HepG2 (cell line): ENCODE data around the gene LY6G5B. TPM values are rescaled to one million over a fixed set of nuclear protein-coding genes. Genes with fewer than 3 reads are reported as not detected.

ENCODE experiments used
- ATAC-seq: fragments of 200-7000 bp; cut with Tn5 transposase; 3 replicates; pipeline ENCODE4 v1.9.1; 2020; ENCODE audit warnings: mild to moderate bottlenecking, moderate library complexity
- BruUV-seq: library from RNA; stranded (reverse); fragments of 400-500 nt; replicated peaks from 2 replicates; lab custom pipeline; 2021; lab: Mats Ljungman, UMichigan
- CTCF ChIA-PET: fragments of 300-600 bp; formaldehyde crosslinking; extraction: SDS; loops from one replicate; lab custom pipeline; 2021; ENCODE audit warnings: low total read pairs, inconsistent platforms, low intra/inter-chr PET ratio; lab: Yijun Ruan, JAX
- POLR2A ChIA-PET: fragments of 350-600 bp; sonication (Branson Sonifier 250); formaldehyde crosslinking; loops from one replicate; lab custom pipeline; 2020; ENCODE audit warnings: antibody characterized with exemption, inconsistent platforms; lab: Yijun Ruan, JAX
- DNase-seq: peaks from one replicate; pipeline ENCODE4 v3.0.0-alpha.2; 2015; ENCODE audit warnings: low spot score
- FAIRE-seq: peaks from 3 replicates; lab custom pipeline; 2011; peaks lifted over from hg19 to GRCh38; lab: Jason Lieb, UNC
- H2AFZ ChIP-seq: one replicate; pipeline ENCODE4 v1.6.1; 2011; ENCODE audit warnings: low read length, inconsistent platforms
- H3K27ac ChIP-seq: fragments of 300-600 bp; 3 replicates; pipeline ENCODE4 v1.8.0; 2011; ENCODE audit warnings: mixed run types, mild to moderate bottlenecking, mixed read lengths, low read length, inconsistent platforms; ENCODE audit not compliant: insufficient read depth; ENCODE audit errors: extremely low read length
- H3K27me3 ChIP-seq, 2 experiments: fragments of 200-600 bp in 1 of 2; 2 replicates in 1 of 2; 3 replicates in 1 of 2; pipeline versions ENCODE4 v1.6.0 to v1.8.0; 2011; ENCODE audit warnings: low read length in 2 of 2, mild to moderate bottlenecking in 2 of 2, moderate library complexity in 2 of 2, inconsistent platforms in 1 of 2; ENCODE audit not compliant: insufficient read depth in 2 of 2, control insufficient read depth in 1 of 2
- H3K36me3 ChIP-seq, 2 experiments: fragments of 200-600 bp in 1 of 2; replicated peaks in 1 of 2; 2 replicates in 1 of 2; 3 replicates in 1 of 2; pipeline versions ENCODE4 v1.5.1 to v1.8.0; 2011; ENCODE audit warnings: low read length in 2 of 2, inconsistent platforms in 1 of 2; ENCODE audit not compliant: insufficient read depth in 2 of 2, control insufficient read depth in 1 of 2
- H3K4me1 ChIP-seq: 2 replicates; pipeline ENCODE4 v1.5.1; 2012; ENCODE audit warnings: low read length, inconsistent platforms; ENCODE audit not compliant: insufficient read depth
- H3K4me2 ChIP-seq: 2 replicates; pipeline ENCODE4 v1.6.0; 2011; ENCODE audit warnings: low read depth, low read length, inconsistent platforms
- H3K4me3 ChIP-seq, 3 experiments: fragments of 200-600 bp in 1 of 3; sonication (generic), shearing (Covaris generic) in 1 of 3; replicated peaks in 1 of 3; 2 replicates each; pipeline ENCODE4 v1.5.1; 2011 to 2016; ENCODE audit warnings: low read length in 3 of 3, inconsistent platforms in 2 of 3, low read depth in 2 of 3, mild to moderate bottlenecking in 2 of 3, control low read depth in 1 of 3, mixed read lengths in 1 of 3; ENCODE audit not compliant: insufficient read depth in 1 of 3
- H3K79me2 ChIP-seq: one replicate; pipeline ENCODE4 v1.6.1; 2011; ENCODE audit warnings: low read length, inconsistent platforms; ENCODE audit not compliant: insufficient read depth
- H3K9ac ChIP-seq: 2 replicates; pipeline ENCODE4 v1.6.0; 2011; ENCODE audit warnings: mild to moderate bottlenecking, low read depth, low read length, inconsistent platforms; ENCODE audit not compliant: insufficient read depth
- H3K9me3 ChIP-seq: 2 replicates; pipeline ENCODE4 v1.5.1; 2012; ENCODE audit warnings: mild to moderate bottlenecking, low read length
- H4K20me1 ChIP-seq: 2 replicates; pipeline ENCODE4 v1.6.0; 2011; ENCODE audit warnings: inconsistent platforms, mild to moderate bottlenecking, low read length, moderate library complexity; ENCODE audit not compliant: insufficient read depth
- GLI4 ChIP-seq: sonication (generic); formaldehyde crosslinking; IDR thresholded peaks from 2 replicates; pipeline ENCODE4 v1.5.1; 2020; ENCODE audit warnings: missing genetic modification reagents, mild to moderate bottlenecking, moderate library complexity, borderline replicate concordance
- HNRNPL ChIP-seq: fragments of 200-400 bp; formaldehyde crosslinking; IDR thresholded peaks from 2 replicates; pipeline ENCODE4 v1.6.1; 2017; ENCODE audit warnings: mild to moderate bottlenecking, low read depth, low read length
- IKZF1 ChIP-seq: fragments of 450-650 bp; IDR thresholded peaks from 2 replicates; pipeline ENCODE4 v1.7.1; 2016
- WGBS: methylation state at CpG from one replicate; pipeline ENCODE4 v1.1.6; 2017; ENCODE audit warnings: low lambda C conversion rate; 5-methylcytosine and 5-hydroxymethylcytosine counted together
- in situ Hi-C: cut with HindIII; loops from 2 replicates; pipeline ENCODE4 v1.10.0; 2017; ENCODE audit warnings: low pct_unique_long_range_greater_than_20kb; ENCODE audit not compliant: extremely low pct_ligation_motif_present
- intact Hi-C: fragments of 100-400 bp; cut with micrococcal nuclease; formaldehyde crosslinking; loops from one replicate; pipeline ENCODE4 v1.10.0; 2022; ENCODE audit not compliant: unreplicated experiment
- polyA plus RNA-seq, 8 experiments: library from polyadenylated mRNA; depleted of rRNA in 3 of 8; stranded (reverse) in 7 of 8; unstranded in 1 of 8; fragments of >200 nt; fragmentation: Illumina TruSeq in 4 of 8; extraction: Trizol in 4 of 8; gene quantifications; 2 replicates each; pipeline versions ENCODE4 v1.2.1 to v1.2.3, GENCODE V29; 2011 to 2016; ENCODE audit warnings: low read depth in 4 of 8, missing spikeins in 1 of 8, mixed read lengths in 1 of 8; ENCODE audit not compliant: insufficient read depth in 1 of 8
- total RNA-seq, 5 experiments: library from RNA; depleted of rRNA; stranded (reverse); fragments of >200 nt; fragmentation: Illumina TruSeq; extraction: Trizol; gene quantifications; 2 replicates each; pipeline ENCODE4 v1.2.3, GENCODE V29; 2016; ENCODE audit warnings: low read depth in 1 of 5
- TF ChIP-seq, protein P1 (sequence below), 2 experiments: sonication (generic) in 1 of 2; formaldehyde crosslinking in 1 of 2; IDR thresholded peaks; 2 replicates each; pipeline versions ENCODE4 v1.4.0 to v1.6.1; 2018 to 2020; ENCODE audit warnings: missing genetic modification reagents in 2 of 2, borderline replicate concordance in 1 of 2, low read depth in 1 of 2, mild to moderate bottlenecking in 1 of 2, missing biosample characterization in 1 of 2

Gene LY6G5B
- total and polyA plus RNA-seq, 2 of the 13 experiments (the other 11 are each of a cell fraction or from before 2014, with no cell fraction given) = 7.8 to 15.7 TPM

DNA sequence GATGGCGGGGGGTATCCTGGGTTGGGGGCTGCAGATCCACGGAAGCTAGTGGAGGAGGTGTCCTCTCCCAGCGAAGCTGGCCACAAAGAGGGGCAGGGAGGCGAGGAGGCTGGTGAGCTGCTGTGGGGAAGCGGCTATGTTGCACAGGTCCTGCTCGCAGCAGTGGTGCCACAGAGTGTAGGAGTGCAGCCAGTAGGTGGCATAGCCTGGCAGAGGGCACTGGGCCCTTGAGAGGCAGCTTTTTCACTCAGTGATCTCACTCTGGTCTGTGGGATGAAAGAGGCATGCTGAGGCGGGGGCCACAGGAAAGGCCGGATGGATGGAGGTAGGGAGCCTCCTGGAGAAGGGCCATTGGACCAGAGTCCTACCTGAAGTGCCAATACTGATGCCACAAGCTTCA, 42.5 kb downstream of the LY6G5B start:
- ChIA-PET POLR2A (interaction anchor here (5.1 kb wide), 1 partner anchor 10 kb away, joined by 31 read pairs; the partner anchor contains the start of gene ABHD16A), CTCF (no interaction called here)
- no peaks in the 10 kb centered on the region for H3K79me2 ChIP-seq
- FAIRE-seq = no peak
- DNase-seq = no peak
- no TSS peak for BruUV-seq
- H3K9ac ChIP-seq = no peak overlapping the region
- WGBS = 63% methylated on average over 7 of the region's 8 CpGs
- peaks cover 11 to 47% of the 10 kb centered on the region in 2 experiments; a peak in 4 of 5 replicates for H3K27me3 ChIP-seq
- peaks cover 27% of the 10 kb centered on the region for H3K4me1 ChIP-seq
- H3K36me3 ChIP-seq = no peaks in the 10 kb centered on the region
- no peak for TF ChIP-seq GLI4
- no peak for TF ChIP-seq IKZF1
- peak; percentile 79; the same call in 1 of the 2 replicates for TF ChIP-seq HNRNPL
- no peak overlapping the region for H3K4me2 ChIP-seq
- ATAC-seq = no peak; the same call in 2 of the 3 replicates
- H3K4me3 ChIP-seq = no peak overlapping the region
- no peak overlapping the region for H2AFZ ChIP-seq
- no peaks in the 10 kb centered on the region for H3K9me3 ChIP-seq
- intact Hi-C loops = no loop called here
- H3K27ac ChIP-seq = no peak overlapping the region
- in situ Hi-C loops = no loop called here
- no peaks in the 10 kb centered on the region for H4K20me1 ChIP-seq

DNA sequence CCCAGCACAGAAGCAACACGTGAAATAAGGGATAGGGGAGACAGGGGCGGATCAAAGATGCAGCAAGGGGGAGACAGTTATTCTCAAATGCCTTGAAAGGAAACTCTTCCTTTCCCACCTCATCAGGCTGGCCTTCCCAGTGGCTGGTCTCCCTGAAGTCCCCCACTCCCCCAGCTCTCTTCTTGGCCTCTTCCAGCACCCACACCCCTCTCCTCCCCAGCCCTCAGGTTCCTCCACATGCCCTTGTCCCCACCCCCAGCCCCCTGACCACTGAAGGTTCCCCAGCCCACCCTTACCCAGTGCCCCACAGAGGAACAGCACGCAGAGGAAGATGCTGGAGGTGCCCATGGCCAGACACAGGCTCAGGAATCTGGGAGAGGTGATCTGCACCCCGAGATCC, 43.7 kb downstream of the LY6G5B start:
- no peaks in the 10 kb centered on the region for H3K79me2 ChIP-seq
- H3K4me1 ChIP-seq = peaks cover 34% of the 10 kb centered on the region
- peaks cover 12 to 44% of the 10 kb centered on the region in 2 experiments; a peak in 4 of 5 replicates for H3K27me3 ChIP-seq
- H4K20me1 ChIP-seq = no peaks in the 10 kb centered on the region
- POLR2A ChIA-PET = interaction anchor here (0.8 to 5.1 kb wide), 12 partner anchors 11 to 149 kb away, joined by 3 to 31 read pairs (median 4); partner anchors contain the start of genes ABHD16A, APOM, C6orf47 and CLIC1
- no peaks in the 10 kb centered on the region for H3K9me3 ChIP-seq
- peak overlapping the region; percentile 63 for H3K4me2 ChIP-seq
- no peak overlapping the region for H2AFZ ChIP-seq
- H3K9ac ChIP-seq = no peak overlapping the region
- no peaks in the 10 kb centered on the region for H3K36me3 ChIP-seq
- H3K4me3 ChIP-seq = peak overlapping the region in 1 of 3 experiments; percentile 43; a peak in 1 of 6 replicates
- intact Hi-C loops (no loop called here), in situ Hi-C loops (no loop called here)
- WGBS = 17% methylated on average over 3 of the region's 4 CpGs
- CTCF ChIA-PET = no interaction called here
- FAIRE-seq = no peak
- DNase-seq = no peak
- no peak overlapping the region for H3K27ac ChIP-seq
- no TSS peak for BruUV-seq
- TF ChIP-seq, protein P1, sequence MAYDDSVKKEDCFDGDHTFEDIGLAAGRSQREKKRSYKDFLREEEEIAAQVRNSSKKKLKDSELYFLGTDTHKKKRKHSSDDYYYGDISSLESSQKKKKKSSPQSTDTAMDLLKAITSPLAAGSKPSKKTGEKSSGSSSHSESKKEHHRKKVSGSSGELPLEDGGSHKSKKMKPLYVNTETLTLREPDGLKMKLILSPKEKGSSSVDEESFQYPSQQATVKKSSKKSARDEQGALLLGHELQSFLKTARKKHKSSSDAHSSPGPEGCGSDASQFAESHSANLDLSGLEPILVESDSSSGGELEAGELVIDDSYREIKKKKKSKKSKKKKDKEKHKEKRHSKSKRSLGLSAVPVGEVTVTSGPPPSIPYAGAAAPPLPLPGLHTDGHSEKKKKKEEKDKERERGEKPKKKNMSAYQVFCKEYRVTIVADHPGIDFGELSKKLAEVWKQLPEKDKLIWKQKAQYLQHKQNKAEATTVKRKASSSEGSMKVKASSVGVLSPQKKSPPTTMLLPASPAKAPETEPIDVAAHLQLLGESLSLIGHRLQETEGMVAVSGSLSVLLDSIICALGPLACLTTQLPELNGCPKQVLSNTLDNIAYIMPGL (CRISPR knock-in tag; IDR thresholded peaks at IDR 0.05; ENCODE audit: borderline replicate concordance in 1 of 2, low read depth in 1 of 2) = no peak
- no peak for ATAC-seq
